C4-2B (cell line): ENCODE measurements around the gene AGAP1.

Experiments used
- CTCF ChIP-seq: fragments of 450-650 bp; conservative IDR thresholded peaks from 2 replicates; pipeline ENCODE4 v1.5.1; 2017; ENCODE audit warnings: mild to moderate bottlenecking
- ZFX ChIP-seq: fragments of 450-650 bp; IDR thresholded peaks from 2 replicates; pipeline ENCODE4 v1.6.1; 2017

- no peak for TF ChIP-seq CTCF
- TF ChIP-seq ZFX: no peak
Measured at GRCh38 chr2:235799281-235799680, 305.4 kb downstream of the AGAP1 start.
